Measurements from ENCODE around the gene SHC4.

SHC4 gene

DNA sequence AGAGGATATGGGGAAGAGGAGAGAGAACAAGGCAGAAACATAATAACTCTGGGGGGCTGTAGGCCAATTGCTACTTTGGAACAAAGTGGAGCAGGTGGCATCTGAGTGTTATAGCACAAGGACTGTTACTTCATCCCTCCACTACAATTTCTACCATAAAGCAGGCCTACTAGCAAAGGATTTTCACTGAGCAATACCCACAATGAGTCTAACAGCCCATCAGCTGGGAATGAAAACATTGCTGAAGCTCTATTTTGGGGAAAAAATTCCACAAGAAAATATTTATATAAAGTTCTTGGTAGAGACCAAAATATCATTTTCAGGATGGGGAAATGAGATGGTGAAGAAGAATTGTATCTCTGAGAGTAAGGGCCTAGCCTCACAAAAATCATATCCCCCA, 3.6 kb upstream of the SHC4 start:
- no peak for DNase-seq (ENCODE audit: low spot score)

DNA sequence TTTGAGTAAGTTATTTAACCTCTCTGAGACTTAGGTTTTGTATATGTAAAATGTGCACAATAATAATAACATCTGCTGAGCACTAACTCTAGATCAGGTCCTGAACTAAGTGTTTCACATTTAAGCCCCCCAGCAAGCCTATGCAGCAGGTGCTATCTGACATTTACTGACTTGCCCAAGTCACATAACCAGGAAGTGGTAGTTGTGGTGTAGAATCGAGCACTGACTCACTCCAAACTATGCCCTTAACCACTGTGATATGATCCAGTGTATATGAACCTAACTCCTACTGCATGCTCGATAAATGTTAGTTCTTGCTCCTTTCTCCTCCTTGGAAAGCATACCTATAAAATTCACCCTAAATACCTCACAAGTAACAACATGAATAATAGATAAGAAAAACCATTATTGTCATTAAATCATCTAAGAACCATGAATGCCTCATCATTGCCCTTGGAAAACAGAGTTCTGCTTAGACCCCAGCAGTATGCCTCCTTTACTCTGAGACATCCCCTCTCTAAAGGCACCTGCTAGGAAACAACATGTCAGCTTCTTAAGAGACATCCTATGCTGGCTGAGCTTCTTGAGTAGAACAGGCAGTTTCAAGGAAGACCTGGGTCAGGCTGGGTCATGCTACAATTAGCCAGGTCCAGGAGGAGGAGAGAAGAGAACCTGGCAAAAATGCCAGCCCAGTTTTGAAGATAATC, 3.0 kb upstream of the SHC4 start:
- DNase-seq (ENCODE audit: low spot score) = no peak

DNA sequence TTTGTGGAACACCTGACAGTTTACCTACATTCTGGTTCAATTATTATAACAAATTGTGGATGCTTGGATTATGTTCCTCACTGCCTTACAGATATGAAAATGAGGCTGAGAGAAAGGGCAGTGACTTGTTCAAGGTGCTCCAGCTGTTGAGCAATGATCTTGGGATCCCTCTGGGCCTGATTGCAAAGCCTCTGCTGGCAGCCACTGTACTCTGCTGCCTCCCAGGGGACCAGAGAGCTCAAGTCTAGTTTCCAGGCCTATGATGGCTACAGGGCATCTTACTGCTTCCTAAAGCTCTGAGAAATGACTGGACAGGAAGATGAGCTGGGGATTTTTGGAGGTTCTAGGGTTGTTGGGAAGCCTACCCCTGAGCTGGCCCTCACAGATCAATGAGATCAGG, 2.3 kb upstream of the SHC4 start:
- DNase-seq (ENCODE audit: low spot score) = no peak

DNA sequence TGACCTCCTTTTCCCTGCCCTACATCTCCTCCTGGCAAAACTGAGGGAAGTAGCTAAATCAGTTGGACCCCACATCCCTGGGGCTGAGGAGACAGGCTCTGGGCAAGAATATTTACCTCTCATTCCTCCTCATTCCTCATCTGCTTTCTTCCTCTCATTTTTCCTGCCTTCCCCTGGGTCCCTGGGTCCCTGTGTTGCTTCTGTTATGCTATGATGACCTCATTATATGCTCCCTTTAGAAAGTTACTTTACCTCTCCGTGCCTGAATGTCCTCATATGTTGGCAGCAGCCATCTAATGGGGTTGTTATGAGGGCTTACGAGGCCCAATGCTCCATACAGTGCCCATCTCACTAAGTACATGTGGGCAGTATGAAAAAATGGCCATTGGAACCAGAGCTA, 1.2 kb upstream of the SHC4 start:
- no peak for DNase-seq (ENCODE audit: low spot score)

- peak; percentile 68 for DNase-seq (ENCODE audit: low spot score)
Measured at GRCh38 chr15:48962662-48963523, 826 bp downstream of the SHC4 start.

DNA sequence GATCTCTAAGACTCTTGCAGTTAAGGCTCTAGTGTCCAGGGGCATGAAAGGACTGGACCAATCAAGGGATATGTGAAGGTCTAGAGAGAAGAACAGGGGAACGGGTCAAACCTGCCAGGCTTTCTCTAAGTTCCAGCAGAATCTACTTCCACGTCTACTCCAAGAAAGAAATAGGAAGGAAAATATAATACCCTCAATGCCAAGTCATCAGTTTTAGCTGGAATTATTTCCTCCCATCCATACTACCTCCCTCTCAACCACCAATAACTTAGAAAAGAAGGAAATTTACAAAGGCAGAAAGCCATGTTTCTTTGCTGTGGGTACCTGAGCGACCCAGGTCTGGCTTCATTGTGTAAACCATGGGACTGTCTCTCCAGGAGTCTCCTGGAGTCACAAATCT, 7.8 kb downstream of the SHC4 start:
- no peak for DNase-seq (ENCODE audit: low spot score)

DNA sequence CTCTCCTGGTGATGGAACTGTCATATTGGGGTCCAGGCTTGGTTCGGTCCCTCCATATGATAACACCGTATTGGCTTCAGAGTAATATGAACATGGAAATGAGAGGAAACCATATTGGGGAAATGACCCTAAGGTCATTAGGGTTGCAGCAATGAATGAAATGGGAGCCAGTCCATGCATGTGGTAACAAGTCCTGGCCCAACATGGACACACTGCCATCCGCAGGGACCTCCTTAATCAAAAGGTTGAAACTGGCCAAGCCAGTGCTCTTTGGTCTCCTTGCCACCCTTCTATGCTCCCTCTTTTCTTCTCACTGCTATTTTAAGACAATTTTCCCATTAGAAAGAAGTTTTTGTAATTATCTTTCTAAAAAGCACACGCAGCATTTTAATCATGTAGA, 8.3 kb downstream of the SHC4 start:
- no peak for DNase-seq (ENCODE audit: low spot score)

GRCh38 chr15:48954538-48954937, 9.2 kb downstream of the SHC4 start:
- no peak for DNase-seq (ENCODE audit: low spot score)

DNA sequence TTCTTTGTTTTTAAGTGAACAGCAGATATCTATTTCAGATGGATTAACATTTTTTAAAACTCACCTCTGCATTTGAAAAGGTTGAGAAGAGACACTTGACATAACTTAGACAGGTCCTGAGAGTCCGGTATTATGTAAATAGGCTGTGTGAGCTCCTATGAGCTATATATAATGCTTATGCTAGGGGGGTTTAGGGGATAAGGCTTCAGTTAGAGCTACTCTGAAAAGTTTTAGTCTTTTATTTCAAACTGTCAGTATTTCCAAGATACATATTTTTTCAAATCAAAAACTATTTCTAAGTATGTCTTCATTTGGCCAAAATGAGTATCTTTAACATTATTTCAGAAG, 16.9 kb downstream of the SHC4 start:
- DNase-seq (ENCODE audit: low spot score) = no peak

DNA sequence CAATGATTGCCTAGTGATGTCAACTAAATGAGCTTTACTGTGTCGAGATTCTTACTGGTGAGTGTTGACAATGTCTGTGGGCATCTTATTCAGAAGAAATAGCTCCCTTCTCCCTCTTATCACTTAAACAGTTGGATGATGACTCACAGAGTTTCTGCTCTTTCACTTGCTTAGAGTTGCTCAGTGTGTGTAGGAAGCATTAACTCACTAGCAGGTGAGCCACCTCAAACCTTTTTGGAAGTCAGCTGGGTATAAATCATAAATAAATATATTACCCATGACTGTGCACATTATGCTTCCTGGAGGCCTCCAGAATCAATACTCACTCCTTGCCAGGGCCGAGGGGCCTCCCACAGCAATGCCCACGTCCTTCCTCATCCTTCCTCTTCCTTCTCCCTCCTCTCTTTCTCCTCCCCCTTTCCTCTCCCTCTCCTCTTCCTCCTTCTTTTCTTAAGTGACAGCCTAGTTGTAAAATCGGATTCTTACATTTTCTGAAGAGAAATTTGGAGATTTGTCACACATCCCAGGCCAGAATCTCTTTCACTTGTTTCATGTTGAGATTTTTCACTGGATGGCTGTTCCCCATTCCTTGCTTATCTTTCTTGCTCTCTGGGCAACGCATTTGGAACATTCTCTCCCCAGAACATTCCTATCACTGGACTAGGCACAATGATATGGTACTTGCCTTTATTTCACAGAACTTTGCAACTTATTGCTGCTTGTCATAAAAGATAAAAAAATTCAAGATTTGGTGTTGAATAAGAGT, 17.5 kb downstream of the SHC4 start:
- no peak for DNase-seq (ENCODE audit: low spot score)

DNA sequence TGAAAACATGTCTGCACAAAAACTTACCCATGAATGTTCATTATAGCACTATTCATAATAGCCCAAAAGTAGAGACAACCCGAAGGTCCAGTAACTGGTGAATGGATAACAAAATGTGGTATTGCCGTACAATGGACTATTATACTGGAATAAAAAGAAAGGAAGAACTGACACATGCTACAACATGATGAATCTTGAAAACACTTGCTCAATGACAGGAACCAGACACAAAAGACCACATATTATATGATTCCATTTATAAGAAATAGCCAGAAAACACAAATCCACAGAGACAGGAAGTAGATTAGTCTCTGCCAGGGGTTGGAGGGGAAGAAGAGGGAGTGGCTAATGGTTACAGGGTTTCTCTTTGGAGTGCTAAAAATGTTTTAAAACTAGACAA, 18.3 kb downstream of the SHC4 start:
- no peak for DNase-seq (ENCODE audit: low spot score)

- no peak for DNase-seq (ENCODE audit: low spot score)
Measured at GRCh38 chr15:48941904-48942303, 21.8 kb downstream of the SHC4 start.

- no peak for DNase-seq (ENCODE audit: low spot score)
Measured at GRCh38 chr15:48940508-48940907, 23.2 kb downstream of the SHC4 start.

GRCh38 chr15:48939648-48940047, 24.1 kb downstream of the SHC4 start:
- DNase-seq (ENCODE audit: low spot score) = no peak

DNA sequence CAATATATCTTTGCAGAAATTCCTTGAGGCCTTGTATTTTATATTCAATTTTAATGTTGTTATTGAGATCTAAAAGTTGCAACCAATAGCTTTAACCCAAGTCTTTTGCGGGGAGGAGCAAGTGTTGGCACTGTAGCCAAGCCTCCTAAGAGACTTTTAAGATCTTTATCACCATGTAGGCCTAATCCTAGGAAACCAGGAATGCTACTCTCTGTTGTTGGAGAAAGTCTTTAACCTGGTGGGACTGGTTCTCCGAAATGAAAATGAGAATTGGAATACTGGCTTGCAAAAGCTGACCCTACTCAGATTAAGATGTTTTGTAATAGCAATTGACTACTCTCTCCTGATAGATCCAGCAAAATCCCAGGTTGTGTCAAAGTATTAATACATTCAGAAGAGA, 25.8 kb downstream of the SHC4 start:
- DNase-seq (ENCODE audit: low spot score) = no peak

GRCh38 chr15:48936666-48937065, 27.1 kb downstream of the SHC4 start:
- DNase-seq (ENCODE audit: low spot score) = no peak

DNA sequence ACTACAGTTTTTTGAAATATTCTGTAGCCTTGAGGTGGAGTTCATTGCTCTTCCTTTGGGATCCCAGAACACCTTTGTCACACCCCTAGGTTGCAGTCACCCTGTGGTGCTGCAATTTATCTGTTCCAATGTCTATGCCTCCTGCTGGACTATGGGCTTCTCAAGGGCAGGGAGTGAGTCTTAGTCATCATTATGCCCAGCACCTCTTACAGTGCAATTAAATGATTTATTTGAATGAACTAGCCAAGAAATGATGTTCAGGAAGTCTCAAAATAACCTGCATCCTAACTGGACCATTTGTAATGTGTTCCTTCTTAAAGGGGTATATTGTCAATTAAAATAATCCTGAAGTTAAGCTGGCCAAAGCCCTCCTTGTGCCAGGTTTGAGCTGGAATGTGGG, 28.5 kb downstream of the SHC4 start:
- DNase-seq (ENCODE audit: low spot score) = no peak

DNA sequence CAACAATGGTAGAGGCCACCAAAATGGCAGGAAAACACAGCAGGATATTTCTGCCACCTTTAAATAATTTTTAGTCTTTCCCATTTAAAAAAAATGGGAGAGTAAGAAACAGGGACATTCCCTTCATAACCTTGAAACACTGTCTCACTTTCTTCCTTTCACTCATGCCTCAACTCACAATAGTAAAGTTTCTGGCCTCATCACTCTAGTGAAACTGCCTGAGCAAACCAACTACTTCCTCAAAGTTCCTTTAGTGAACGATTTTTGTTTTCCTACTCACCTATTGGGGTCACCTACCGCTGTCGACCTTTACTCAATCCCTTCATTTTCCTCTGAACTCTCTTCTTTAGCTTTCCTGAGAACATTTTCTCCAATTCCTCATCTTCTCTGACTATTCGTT, 33.0 kb downstream of the SHC4 start:
- DNase-seq (ENCODE audit: low spot score) = no peak

DNA sequence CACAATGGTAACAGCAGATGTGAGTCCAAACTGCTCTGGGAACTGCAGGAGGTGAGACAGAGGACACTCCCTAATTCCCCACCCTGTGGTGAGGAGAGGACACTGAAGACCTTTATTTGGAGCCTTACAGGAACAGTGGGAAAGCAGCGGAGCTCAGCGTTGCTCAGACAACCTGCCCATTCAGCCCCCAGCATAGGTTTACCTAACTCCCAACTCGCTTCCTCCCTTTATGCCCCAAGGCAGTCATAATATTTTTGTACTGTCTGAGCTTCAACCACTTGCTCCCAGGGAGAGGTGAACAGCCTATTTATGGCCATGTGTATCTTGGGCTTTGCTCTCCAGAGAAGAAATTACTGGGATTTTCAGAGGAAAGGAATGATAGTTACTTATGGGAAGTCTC, 34.1 kb downstream of the SHC4 start:
- DNase-seq (ENCODE audit: low spot score) = no peak

GRCh38 chr15:48928877-48929538, 34.7 kb downstream of the SHC4 start:
- DNase-seq (ENCODE audit: low spot score) = no peak

DNA sequence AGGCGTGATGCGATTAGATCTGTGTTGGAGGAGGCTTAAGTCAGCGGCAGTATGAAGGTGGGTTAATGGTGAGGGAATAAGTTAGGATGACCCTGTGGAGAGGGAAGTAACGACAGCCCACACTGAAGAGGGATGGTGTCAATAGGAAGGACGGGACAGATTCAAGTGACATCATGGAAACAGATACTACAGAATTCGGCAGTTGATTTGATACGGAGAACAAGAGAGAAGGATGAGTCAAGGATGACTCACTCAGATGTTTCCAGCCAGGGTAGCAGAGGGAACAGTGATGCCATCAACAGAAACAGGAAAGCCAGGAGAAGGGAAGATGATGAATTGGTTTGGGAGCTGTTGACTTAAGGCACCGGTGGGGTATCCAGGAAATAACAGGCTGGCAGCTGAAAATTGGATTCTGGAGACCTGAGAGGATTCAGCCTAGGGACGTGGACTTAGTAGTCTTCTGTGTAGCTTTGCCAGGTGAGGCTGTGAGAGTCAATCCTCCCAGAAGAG, 38.0 kb downstream of the SHC4 start:
- DNase-seq (ENCODE audit: low spot score) = no peak
